Measurements from ENCODE around the gene RBM3.

The RBM3 gene

DNA sequence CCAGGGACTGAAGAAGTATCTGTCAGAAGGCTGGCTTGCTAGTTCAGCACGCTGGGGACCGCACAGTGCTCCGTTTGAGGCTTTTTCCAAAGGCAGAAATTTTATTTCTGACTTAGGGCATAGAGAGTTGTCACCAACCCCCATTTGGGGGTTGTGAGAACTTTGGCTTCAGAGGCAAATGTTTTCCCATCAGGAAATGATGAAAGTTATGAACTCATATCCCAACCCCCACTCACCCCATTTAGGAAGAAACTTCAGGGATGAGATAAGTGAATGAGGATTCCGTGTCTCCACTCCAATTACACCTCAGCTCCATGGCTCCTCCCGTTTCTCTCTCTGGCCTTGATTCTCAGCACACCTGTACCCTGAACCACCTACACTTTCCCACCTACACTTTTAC is 18.7 kb downstream of the RBM3 start:
- H3K18ac ChIP-seq (ENCODE audit: low read depth in 1 of 2, low read length in 2 of 2): no peak overlapping the region
- WGBS: 73% methylated on average over 3 of the region's 5 CpGs
- H3K14ac ChIP-seq (ENCODE audit: low read length in 2 of 2): no peak overlapping the region
- no peak overlapping the region for H3K4me2 ChIP-seq (ENCODE audit: low read length, poor library complexity, severe bottlenecking)
- peak overlapping the region; percentile 19 for H2BK120ac ChIP-seq (ENCODE audit: low read depth, low read length)
- H3K9me3 ChIP-seq (ENCODE audit: control insufficient read depth, low read length): no peaks in the 10 kb centered on the region
- H3K36me3 ChIP-seq (ENCODE audit: control insufficient read depth in 1 of 2, insufficient read depth in 2 of 2, low read depth in 1 of 2, low read length in 2 of 2): no peaks in the 10 kb centered on the region
- H3K4me1 ChIP-seq (ENCODE audit: control insufficient read depth, insufficient read depth, low read depth, low read length): peaks cover 4% of the 10 kb centered on the region
- H3K23ac ChIP-seq (ENCODE audit: low read length in 2 of 2): no peak overlapping the region
- H2BK15ac ChIP-seq (ENCODE audit: low read depth, poor library complexity, severe bottlenecking): no peak overlapping the region
- no peak overlapping the region for H3K27ac ChIP-seq (ENCODE audit: low read length, poor library complexity, severe bottlenecking)
- H3K4ac ChIP-seq (ENCODE audit: low read depth in 1 of 2, low read length in 2 of 2): no peak overlapping the region
- no peaks in the 10 kb centered on the region for H3K79me1 ChIP-seq (replicated peaks; ENCODE audit: low read length, poor library complexity, severe bottlenecking)
- no peak overlapping the region for H4K91ac ChIP-seq (ENCODE audit: low read length)
- H3K27me3 ChIP-seq (ENCODE audit: control insufficient read depth in 1 of 2, insufficient read depth in 1 of 2, low read length in 2 of 2): no peaks in the 10 kb centered on the region
- no peak for DNase-seq
- no peak overlapping the region for H4K8ac ChIP-seq (ENCODE audit: low read length)
- H2AFZ ChIP-seq (ENCODE audit: low read depth, low read length): no peak overlapping the region
- no peak overlapping the region for H2AK5ac ChIP-seq (ENCODE audit: low read length, severe bottlenecking)
- no peak overlapping the region for H3K9ac ChIP-seq (ENCODE audit: low read length)
- no peak overlapping the region for H3K4me3 ChIP-seq (ENCODE audit: insufficient read depth in 1 of 2, low read depth in 1 of 2, low read length in 2 of 2)
- no peak overlapping the region for H2BK12ac ChIP-seq (ENCODE audit: low read length in 2 of 2)
- no peak overlapping the region for H2BK5ac ChIP-seq (ENCODE audit: low read depth, low read length, poor library complexity, severe bottlenecking)

DNA sequence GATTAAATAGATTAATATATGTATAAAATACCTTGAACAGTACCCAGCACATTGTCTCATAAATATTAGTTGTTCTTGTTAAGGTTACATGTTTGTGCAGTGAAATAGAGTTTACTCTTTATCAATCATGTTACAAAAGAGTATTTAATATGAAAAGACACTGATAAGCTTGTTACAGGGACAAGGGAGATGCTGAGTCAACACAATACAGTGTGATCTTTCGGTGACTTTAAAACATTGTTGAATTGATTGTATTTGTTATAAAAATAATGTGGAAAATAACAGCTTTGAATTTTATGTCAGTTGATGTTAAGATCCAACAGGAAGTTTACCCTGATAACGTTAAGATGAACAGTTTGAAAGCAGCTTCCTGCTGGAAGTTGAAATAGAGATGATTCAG is 21.6 kb downstream of the RBM3 start:
- Histone ChIP-seq H3K27ac (ENCODE audit: low read length, poor library complexity, severe bottlenecking) (no peak overlapping the region), H2AFZ (ENCODE audit: low read depth, low read length) (no peak overlapping the region), H2BK120ac (ENCODE audit: low read depth, low read length) (no peak overlapping the region), H3K9me3 (ENCODE audit: control insufficient read depth, low read length) (no peaks in the 10 kb centered on the region), H3K4me2 (ENCODE audit: low read length, poor library complexity, severe bottlenecking) (no peak overlapping the region), H3K4ac (ENCODE audit: low read depth in 1 of 2, low read length in 2 of 2) (no peak overlapping the region), H3K4me1 (ENCODE audit: control insufficient read depth, insufficient read depth, low read depth, low read length) (peaks cover 8% of the 10 kb centered on the region), H3K14ac (ENCODE audit: low read length in 2 of 2) (no peak overlapping the region), H2AK5ac (ENCODE audit: low read length, severe bottlenecking) (no peak overlapping the region), H3K79me1 (replicated peaks; ENCODE audit: low read length, poor library complexity, severe bottlenecking) (peaks cover 11% of the 10 kb centered on the region), H4K91ac (ENCODE audit: low read length) (no peak overlapping the region), H2BK15ac (ENCODE audit: low read depth, poor library complexity, severe bottlenecking) (no peak overlapping the region), H2BK5ac (ENCODE audit: low read depth, low read length, poor library complexity, severe bottlenecking) (no peak overlapping the region), H3K18ac (ENCODE audit: low read depth in 1 of 2, low read length in 2 of 2) (no peak overlapping the region), H3K36me3 (ENCODE audit: control insufficient read depth in 1 of 2, insufficient read depth in 2 of 2, low read depth in 1 of 2, low read length in 2 of 2) (peaks cover 18 to 24% of the 10 kb centered on the region in 2 experiments), H3K27me3 (ENCODE audit: control insufficient read depth in 1 of 2, insufficient read depth in 1 of 2, low read length in 2 of 2) (no peaks in the 10 kb centered on the region), H2BK12ac (ENCODE audit: low read length in 2 of 2) (no peak overlapping the region), H4K8ac (ENCODE audit: low read length) (no peak overlapping the region), H3K23ac (ENCODE audit: low read length in 2 of 2) (no peak overlapping the region), H3K4me3 (ENCODE audit: insufficient read depth in 1 of 2, low read depth in 1 of 2, low read length in 2 of 2) (no peak overlapping the region), H3K9ac (ENCODE audit: low read length) (no peak overlapping the region)
- 64% methylated on average over 2 of the region's 2 CpGs for WGBS
- DNase-seq: no peak

DNA sequence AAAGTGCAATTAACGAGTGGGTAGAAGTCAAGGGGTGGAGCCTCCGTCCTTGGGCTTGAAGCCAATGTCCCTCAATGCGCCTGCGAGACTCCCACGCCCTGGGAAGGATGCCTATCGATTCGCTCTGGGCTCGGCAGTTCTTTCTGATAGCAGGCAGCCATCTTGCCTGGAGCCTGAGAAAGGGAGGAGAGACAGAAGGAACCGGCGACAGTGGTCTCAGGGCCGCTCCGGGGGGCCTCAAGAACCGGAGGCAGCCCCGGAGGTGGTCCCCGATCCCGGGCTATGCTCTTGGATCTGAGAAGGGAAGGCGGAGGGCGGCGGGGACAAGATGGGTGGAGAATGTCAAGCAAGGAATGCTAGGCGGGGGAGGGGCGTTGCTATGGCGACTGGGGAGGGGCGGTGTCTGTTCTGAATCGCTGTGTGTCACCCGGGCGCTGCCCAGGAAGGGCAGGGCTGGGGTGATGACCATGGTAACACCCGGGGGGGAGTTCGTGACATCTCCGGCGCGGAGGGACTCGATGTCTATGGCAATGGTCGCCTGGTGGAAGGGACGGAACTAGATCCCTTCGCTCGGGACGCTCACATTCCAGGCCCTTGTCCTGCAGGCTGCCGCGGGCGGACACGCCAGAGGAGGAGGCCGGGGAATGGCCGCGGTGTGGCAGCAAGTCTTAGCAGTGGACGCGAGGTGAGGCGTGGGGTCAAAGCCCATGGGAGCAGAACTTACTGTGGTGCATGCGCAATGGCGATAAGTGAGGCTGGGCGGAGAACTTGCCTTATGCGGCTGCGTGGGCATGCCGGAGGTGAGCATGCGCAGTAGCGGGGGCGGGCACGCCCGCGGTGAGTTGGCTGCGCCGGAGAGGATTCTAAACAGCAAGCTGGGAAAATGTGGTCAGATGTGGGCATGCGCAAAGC is 23.3 kb downstream of the RBM3 start, which contains the start of gene WDR13:
WDR13 (plus strand) TSS at position 140 of the 912 bp plus-strand sequence; CDS start at position 645, 505 bp downstream.
- peak within 1 kb of the TSS; percentile 96 for H2BK5ac ChIP-seq (ENCODE audit: low read depth, low read length, poor library complexity, severe bottlenecking)
- peak within 1 kb of the TSS; percentile 48 for H2BK15ac ChIP-seq (ENCODE audit: low read depth, poor library complexity, severe bottlenecking)
- H3K27ac ChIP-seq (ENCODE audit: low read length, poor library complexity, severe bottlenecking): peak within 1 kb of the TSS; percentile 100
- peaks cover 35 to 38% of the 10 kb centered on the region in 2 experiments for H3K36me3 ChIP-seq (ENCODE audit: control insufficient read depth in 1 of 2, insufficient read depth in 2 of 2, low read depth in 1 of 2, low read length in 2 of 2)
- under 1% methylated on average over 52 of the region's 62 CpGs for WGBS
- H3K9me3 ChIP-seq (ENCODE audit: control insufficient read depth, low read length): no peaks in the 10 kb centered on the region
- peak within 1 kb of the TSS; percentile 95 for H4K8ac ChIP-seq (ENCODE audit: low read length)
- H3K4ac ChIP-seq (ENCODE audit: low read depth in 1 of 2, low read length in 2 of 2): peak within 1 kb of the TSS; percentile 97 to 98
- H4K91ac ChIP-seq (ENCODE audit: low read length): peak within 1 kb of the TSS; percentile 97
- H3K27me3 ChIP-seq (ENCODE audit: control insufficient read depth in 1 of 2, insufficient read depth in 1 of 2, low read length in 2 of 2): no peaks in the 10 kb centered on the region
- H3K18ac ChIP-seq (ENCODE audit: low read depth in 1 of 2, low read length in 2 of 2): peak within 1 kb of the TSS; percentile 94 to 99
- peak within 1 kb of the TSS; percentile 78 for H2AK5ac ChIP-seq (ENCODE audit: low read length, severe bottlenecking)
- peak within 1 kb of the TSS; percentile 23 to 94 for H2BK12ac ChIP-seq (ENCODE audit: low read length in 2 of 2)
- H3K9ac ChIP-seq (ENCODE audit: low read length): peak within 1 kb of the TSS; percentile 92
- H3K4me1 ChIP-seq (ENCODE audit: control insufficient read depth, insufficient read depth, low read depth, low read length): peaks cover 4% of the 10 kb centered on the region
- peak; percentile 95 for DNase-seq
- H3K23ac ChIP-seq (ENCODE audit: low read length in 2 of 2): no peak within 1 kb of the TSS
- H2BK120ac ChIP-seq (ENCODE audit: low read depth, low read length): peak within 1 kb of the TSS; percentile 89
- H2AFZ ChIP-seq (ENCODE audit: low read depth, low read length): no peak within 1 kb of the TSS
- peaks cover 11% of the 10 kb centered on the region for H3K79me1 ChIP-seq (replicated peaks; ENCODE audit: low read length, poor library complexity, severe bottlenecking)
- H3K4me2 ChIP-seq (ENCODE audit: low read length, poor library complexity, severe bottlenecking): peak within 1 kb of the TSS; percentile 73
- H3K4me3 ChIP-seq (ENCODE audit: insufficient read depth in 1 of 2, low read depth in 1 of 2, low read length in 2 of 2): peak within 1 kb of the TSS; percentile 78 to 79
- peak within 1 kb of the TSS in 1 of 2 experiments; percentile 91 for H3K14ac ChIP-seq (ENCODE audit: low read length in 2 of 2)

DNA sequence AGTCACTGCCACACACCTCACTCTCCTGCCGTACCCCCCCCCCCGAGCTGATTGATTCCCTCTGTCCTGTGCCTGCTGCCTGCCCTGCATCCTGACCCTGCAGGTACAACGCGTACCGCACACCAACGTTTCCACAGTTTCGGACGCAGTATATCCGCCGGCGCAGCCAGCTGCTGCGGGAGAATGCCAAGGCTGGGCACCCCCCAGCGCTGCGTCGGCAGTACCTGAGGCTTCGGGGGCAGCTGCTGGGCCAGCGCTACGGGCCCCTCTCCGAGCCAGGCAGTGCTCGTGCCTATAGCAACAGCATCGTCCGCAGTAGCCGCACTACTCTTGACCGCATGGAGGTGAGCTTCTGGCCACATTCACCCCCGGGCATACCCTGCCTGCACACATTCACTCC is 24.3 kb downstream of the RBM3 start:
- Histone ChIP-seq H3K23ac (ENCODE audit: low read length in 2 of 2) (no peak overlapping the region), H2BK120ac (ENCODE audit: low read depth, low read length) (no peak overlapping the region), H2BK12ac (ENCODE audit: low read length in 2 of 2) (peak overlapping the region; percentile 23 to 94), H3K27me3 (ENCODE audit: control insufficient read depth in 1 of 2, insufficient read depth in 1 of 2, low read length in 2 of 2) (no peaks in the 10 kb centered on the region), H4K91ac (ENCODE audit: low read length) (peak overlapping the region; percentile 86), H3K9me3 (ENCODE audit: control insufficient read depth, low read length) (no peaks in the 10 kb centered on the region), H2BK5ac (ENCODE audit: low read depth, low read length, poor library complexity, severe bottlenecking) (no peak overlapping the region), H3K4me3 (ENCODE audit: insufficient read depth in 1 of 2, low read depth in 1 of 2, low read length in 2 of 2) (peak overlapping the region in 1 of 2 experiments; percentile 78), H4K8ac (ENCODE audit: low read length) (peak overlapping the region; percentile 87), H2AK5ac (ENCODE audit: low read length, severe bottlenecking) (no peak overlapping the region), H3K4ac (ENCODE audit: low read depth in 1 of 2, low read length in 2 of 2) (peak overlapping the region; percentile 89 to 94), H2BK15ac (ENCODE audit: low read depth, poor library complexity, severe bottlenecking) (no peak overlapping the region), H3K18ac (ENCODE audit: low read depth in 1 of 2, low read length in 2 of 2) (peak overlapping the region; percentile 43 to 85), H3K79me1 (replicated peaks; ENCODE audit: low read length, poor library complexity, severe bottlenecking) (peaks cover 11% of the 10 kb centered on the region), H2AFZ (ENCODE audit: low read depth, low read length) (no peak overlapping the region), H3K9ac (ENCODE audit: low read length) (peak overlapping the region; percentile 92), H3K36me3 (ENCODE audit: control insufficient read depth in 1 of 2, insufficient read depth in 2 of 2, low read depth in 1 of 2, low read length in 2 of 2) (peaks cover 40 to 46% of the 10 kb centered on the region in 2 experiments), H3K27ac (ENCODE audit: low read length, poor library complexity, severe bottlenecking) (no peak overlapping the region), H3K4me1 (ENCODE audit: control insufficient read depth, insufficient read depth, low read depth, low read length) (peaks cover 4% of the 10 kb centered on the region), H3K4me2 (ENCODE audit: low read length, poor library complexity, severe bottlenecking) (peak overlapping the region; percentile 73), H3K14ac (ENCODE audit: low read length in 2 of 2) (peak overlapping the region in 1 of 2 experiments; percentile 75)
- 96% methylated on average over 23 of the region's 25 CpGs for WGBS
- no peak for DNase-seq
